Endothelial cell of umbilical vein (primary cell): ENCODE measurements around the gene SEPTIN5. TPM values are rescaled to one million over a fixed set of nuclear protein-coding genes. Genes with fewer than 3 reads are reported as not detected.

Experiments
- BruUV-seq: library from RNA; stranded (reverse); fragments of 400-500 nt; replicated peaks from 2 replicates; lab custom pipeline; 2021; lab: Mats Ljungman, UMichigan
- CTCF ChIA-PET: fragments of 300-600, 350-600 bp; sonication (Branson Sonifier 250); formaldehyde crosslinking; loops from one replicate; lab custom pipeline; 2021; ENCODE audit warnings: antibody characterized with exemption, inconsistent platforms; lab: Charles Lee
- POLR2A ChIA-PET: fragments of 300-600, 350-600 bp; sonication (Branson Sonifier 250); formaldehyde crosslinking; loops from one replicate; lab custom pipeline; 2021; ENCODE audit warnings: antibody characterized with exemption, inconsistent platforms; lab: Charles Lee
- DNase-seq: peaks from one replicate; pipeline ENCODE4 v3.0.0-alpha.2; 2011; ENCODE audit warnings: low read depth, low spot score
- FAIRE-seq: peaks from 2 replicates; lab custom pipeline; 2011; peaks lifted over from hg19 to GRCh38; lab: Jason Lieb, UNC
- H2AFZ ChIP-seq: 2 replicates; pipeline ENCODE4 v1.6.0; 2012; ENCODE audit warnings: low read depth, low read length, control low read depth, inconsistent platforms
- H3K27ac ChIP-seq: 2 replicates; pipeline ENCODE4 v1.5.1; 2011; ENCODE audit warnings: low read depth, mild to moderate bottlenecking, control low read depth, low read length, moderate library complexity; ENCODE audit not compliant: insufficient read depth
- H3K27me3 ChIP-seq, 2 experiments: 2 replicates each; pipeline versions ENCODE4 v1.6.0 to v1.6.1; 2011; ENCODE audit warnings: low read length in 2 of 2, mixed read lengths in 1 of 2; ENCODE audit not compliant: control insufficient read depth in 2 of 2, insufficient read depth in 2 of 2
- H3K36me3 ChIP-seq, 2 experiments: 2 replicates in 1 of 2; 3 replicates in 1 of 2; pipeline ENCODE4 v1.5.1; 2011; ENCODE audit warnings: low read length in 2 of 2, mild to moderate bottlenecking in 1 of 2, moderate library complexity in 1 of 2; ENCODE audit not compliant: control insufficient read depth in 2 of 2, insufficient read depth in 2 of 2; ENCODE audit errors: extremely low read depth in 1 of 2
- H3K4me1 ChIP-seq: 3 replicates; pipeline ENCODE4 v1.5.1; 2011; ENCODE audit warnings: mild to moderate bottlenecking, low read length; ENCODE audit not compliant: control insufficient read depth, insufficient read depth; ENCODE audit errors: extremely low read depth
- H3K4me2 ChIP-seq: 2 replicates; pipeline ENCODE4 v1.6.1; 2011; ENCODE audit warnings: low read length, control low read depth, mixed read lengths; ENCODE audit not compliant: insufficient read depth
- H3K4me3 ChIP-seq, 3 experiments: fragments of 200-600 bp in 1 of 3; sonication (generic), shearing (Covaris generic) in 1 of 3; replicated peaks in 1 of 3; 2 replicates each; pipeline ENCODE4 v1.5.1; 2011 to 2016; ENCODE audit warnings: control low read depth in 3 of 3, low read length in 3 of 3, mild to moderate bottlenecking in 2 of 3, inconsistent platforms in 1 of 3, low read depth in 1 of 3, moderate library complexity in 1 of 3; ENCODE audit not compliant: insufficient read depth in 1 of 3
- H3K79me2 ChIP-seq: 2 replicates; pipeline ENCODE4 v1.6.0; 2012; ENCODE audit warnings: low read length, inconsistent platforms; ENCODE audit not compliant: control insufficient read depth, insufficient read depth
- H3K9ac ChIP-seq: replicated peaks from 2 replicates; pipeline ENCODE3; 2011; ENCODE audit warnings: low read length, control low read depth; ENCODE audit not compliant: insufficient read depth; ENCODE audit errors: extremely low read depth
- H3K9me1 ChIP-seq: replicated peaks from 3 replicates; pipeline ENCODE4 v1.6.0; 2011; ENCODE audit warnings: mild to moderate bottlenecking, low read length; ENCODE audit not compliant: control insufficient read depth, insufficient read depth; ENCODE audit errors: extremely low read depth
- H3K9me3 ChIP-seq: replicated peaks from 2 replicates; pipeline ENCODE4 v1.5.1; 2012; ENCODE audit warnings: low read length, inconsistent platforms; ENCODE audit not compliant: control insufficient read depth, insufficient read depth
- H4K20me1 ChIP-seq: replicated peaks from 2 replicates; pipeline ENCODE3; 2011; ENCODE audit warnings: mild to moderate bottlenecking, low read length; ENCODE audit not compliant: control insufficient read depth, insufficient read depth; ENCODE audit errors: extremely low read depth
- EZH2 ChIP-seq: IDR thresholded peaks from 2 replicates; pipeline ENCODE4 v1.6.1; 2012; ENCODE audit warnings: borderline replicate concordance, low read depth, mild to moderate bottlenecking, moderate library complexity, low read length, inconsistent platforms; ENCODE audit not compliant: severe bottlenecking
- FOS ChIP-seq: IDR thresholded peaks from 2 replicates; pipeline ENCODE4 v1.6.1; 2011; ENCODE audit warnings: mild to moderate bottlenecking, low read length, moderate library complexity, borderline replicate concordance; ENCODE audit not compliant: insufficient read depth
- GATA2 ChIP-seq: IDR thresholded peaks from 2 replicates; pipeline ENCODE4 v1.7.0; 2011; ENCODE audit warnings: low read depth, mild to moderate bottlenecking, moderate library complexity, mixed read lengths, low read length; ENCODE audit not compliant: insufficient read length, insufficient read depth
- JUN ChIP-seq: IDR thresholded peaks from 2 replicates; pipeline ENCODE4 v1.6.1; 2011; ENCODE audit warnings: borderline replicate concordance, low read depth; ENCODE audit not compliant: insufficient read length, insufficient read depth
- MAX ChIP-seq: IDR thresholded peaks from 2 replicates; pipeline ENCODE4 v1.6.1; 2011; ENCODE audit not compliant: insufficient read depth, insufficient read length
- MYC ChIP-seq: IDR thresholded peaks from one replicate; pipeline ENCODE4 v1.6.1; 2011; ENCODE audit warnings: mild to moderate bottlenecking, low read depth, low read length
- POLR2A ChIP-seq: IDR thresholded peaks from 2 replicates; pipeline ENCODE4 v1.6.1; 2012; ENCODE audit warnings: low read depth, mild to moderate bottlenecking, control low read depth, low read length
- dilution Hi-C: fragments of 300-500 bp; cut with MboI; formaldehyde crosslinking; loops from one replicate; pipeline ENCODE4 v1.15.0; 2019; ENCODE audit warnings: low sequenced_read_pairs; ENCODE audit not compliant: extremely low pct_ligation_motif_present
- intact Hi-C: fragments of 100-400 bp; cut with micrococcal nuclease; formaldehyde crosslinking; loops from one replicate; pipeline ENCODE4 v1.10.0; 2022
- polyA plus RNA-seq, 4 experiments: library from polyadenylated mRNA; depleted of rRNA in 3 of 4; stranded (reverse) in 3 of 4; unstranded in 1 of 4; fragments of >200 nt; gene quantifications; 2 replicates each; pipeline versions ENCODE4 v1.2.1 to v1.2.3, GENCODE V29; 2011 to 2012; ENCODE audit warnings: missing spikeins in 1 of 4
- total RNA-seq: library from RNA; stranded (reverse); gene quantifications from 2 replicates; pipeline ENCODE4 v1.2.3, GENCODE V29; 2021
- TF ChIP-seq, protein P1 (sequence below), 2 donors: IDR thresholded peaks; 1 replicate in 1 of 2; 2 replicates in 1 of 2; pipeline ENCODE4 v1.5.1; 2011; ENCODE audit warnings: low read length in 2 of 2, mild to moderate bottlenecking in 2 of 2, moderate library complexity in 2 of 2, control low read depth in 1 of 2, inconsistent platforms in 1 of 2, low read depth in 1 of 2; ENCODE audit not compliant: insufficient read depth in 1 of 2; ENCODE audit errors: extremely low read depth in 1 of 2

Gene SEPTIN5
- total and polyA plus RNA-seq, 2 donors (not counting 3 experiments of a cell fraction or from before 2014, with no cell fraction given): 31.1 to 35.8 TPM

DNA sequence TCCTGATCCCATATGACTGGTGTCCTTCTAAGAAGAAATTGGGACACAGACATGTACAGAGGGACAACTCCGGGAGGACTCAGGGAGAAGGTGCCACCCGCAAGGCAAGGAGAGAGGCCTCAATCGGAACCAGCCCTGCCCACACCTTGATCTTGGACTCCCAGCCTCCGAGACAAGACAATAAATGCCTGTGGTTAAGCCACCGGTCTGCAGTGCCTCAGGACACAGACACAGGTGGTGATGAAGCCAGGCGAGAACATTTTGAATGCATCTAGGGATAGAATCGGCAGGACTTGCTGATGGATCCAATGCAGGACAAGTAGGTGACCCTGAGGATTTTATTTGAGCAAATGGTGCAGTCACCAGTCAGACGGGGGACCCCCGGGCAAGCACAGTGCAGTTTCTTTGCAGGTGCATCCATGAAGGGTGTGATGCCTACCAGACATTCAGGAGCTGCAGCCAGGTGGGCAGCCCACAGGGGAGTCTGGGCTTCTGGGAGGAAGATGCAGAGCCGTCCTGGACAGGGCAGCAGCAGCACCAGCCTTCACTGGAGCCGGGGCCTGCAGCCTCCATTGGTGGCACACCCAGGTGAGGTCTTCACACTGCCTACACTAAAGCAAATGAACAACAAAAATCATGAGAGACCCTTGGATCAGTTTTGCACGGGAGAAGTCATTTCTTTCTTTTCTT is 20.2 kb upstream of the SEPTIN5 start:
- POLR2A ChIA-PET: no interaction called here
- H3K9me3 ChIP-seq: no peaks in the 10 kb centered on the region
- intact Hi-C loops (no loop called here), dilution Hi-C loops (no loop called here)
- no peaks in the 10 kb centered on the region for H3K36me3 ChIP-seq
- no TSS peak for BruUV-seq
- FAIRE-seq (no peak), DNase-seq (no peak)
- no peak overlapping the region for H3K4me2 ChIP-seq
- H3K27ac ChIP-seq: no peak overlapping the region
- H3K9me1 ChIP-seq: no peaks in the 10 kb centered on the region
- H3K79me2 ChIP-seq: no peaks in the 10 kb centered on the region
- H3K4me3 ChIP-seq: no peak overlapping the region
- H2AFZ ChIP-seq: no peak overlapping the region
- H4K20me1 ChIP-seq: no peaks in the 10 kb centered on the region
- H3K4me1 ChIP-seq: peaks cover 6% of the 10 kb centered on the region
- CTCF ChIA-PET: interaction anchor here (0.6 kb wide), 1 partner anchor 14 kb away, joined by 3 read pairs; no protein-coding TSS in a partner anchor
- TF ChIP-seq, protein P1, sequence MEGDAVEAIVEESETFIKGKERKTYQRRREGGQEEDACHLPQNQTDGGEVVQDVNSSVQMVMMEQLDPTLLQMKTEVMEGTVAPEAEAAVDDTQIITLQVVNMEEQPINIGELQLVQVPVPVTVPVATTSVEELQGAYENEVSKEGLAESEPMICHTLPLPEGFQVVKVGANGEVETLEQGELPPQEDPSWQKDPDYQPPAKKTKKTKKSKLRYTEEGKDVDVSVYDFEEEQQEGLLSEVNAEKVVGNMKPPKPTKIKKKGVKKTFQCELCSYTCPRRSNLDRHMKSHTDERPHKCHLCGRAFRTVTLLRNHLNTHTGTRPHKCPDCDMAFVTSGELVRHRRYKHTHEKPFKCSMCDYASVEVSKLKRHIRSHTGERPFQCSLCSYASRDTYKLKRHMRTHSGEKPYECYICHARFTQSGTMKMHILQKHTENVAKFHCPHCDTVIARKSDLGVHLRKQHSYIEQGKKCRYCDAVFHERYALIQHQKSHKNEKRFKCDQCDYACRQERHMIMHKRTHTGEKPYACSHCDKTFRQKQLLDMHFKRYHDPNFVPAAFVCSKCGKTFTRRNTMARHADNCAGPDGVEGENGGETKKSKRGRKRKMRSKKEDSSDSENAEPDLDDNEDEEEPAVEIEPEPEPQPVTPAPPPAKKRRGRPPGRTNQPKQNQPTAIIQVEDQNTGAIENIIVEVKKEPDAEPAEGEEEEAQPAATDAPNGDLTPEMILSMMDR (IDR thresholded peaks at IDR 0.05; ENCODE audit: extremely low read depth in 1 of 2, insufficient read depth in 1 of 2, low read depth in 1 of 2, low read length in 2 of 2): no peak
- TF ChIP-seq GATA2 (no peak), JUN (no peak), FOS (no peak), EZH2 (no peak), POLR2A (no peak), MAX (no peak), MYC (no peak)
- H3K9ac ChIP-seq: no peak overlapping the region
- no peaks in the 10 kb centered on the region for H3K27me3 ChIP-seq
